Right lobe of liver (tissue), 4 donors: ENCODE results near the gene SEC11C.

ENCODE experiments used
- CTCF ChIP-seq, 4 donors: fragments of 200-600 bp in 3 of 4; fragments of 450-650 bp in 1 of 4; IDR thresholded peaks; one replicate each; pipeline versions ENCODE4 v1.5.1 to v1.8.0; 2016 to 2022; ENCODE audit warnings: antibody characterized with exemption in 4 of 4, mild to moderate bottlenecking in 2 of 4
- POLR2A ChIP-seq: fragments of 450-650 bp; IDR thresholded peaks from one replicate; pipeline ENCODE4 v1.6.1; 2017; ENCODE audit warnings: antibody characterized with exemption, mild to moderate bottlenecking
- donor health status: DM: no; HTN: no; CAD: no.
- donor health status: DM: no; HTN: no; CAD: no.
- donor health status: DM: no; HTN: yes; CAD: no.

- TF ChIP-seq CTCF (IDR thresholded peaks at IDR 0.05), result no peak
- TF ChIP-seq POLR2A, result peak; percentile 31
Observed at GRCh38 chr18:59141294-59142068, 1.8 kb downstream of the SEC11C start.
